ENCODE measurements around the gene FOSB. TPM values are rescaled to one million over a fixed set of nuclear protein-coding genes. Genes with fewer than 3 reads are reported as not detected.

Gene FOSB
- total RNA-seq, 2 donors from 2014 or later: 20.7 to 39.2 TPM

GRCh38 chr19:45448425-45448756 lies 19.4 kb upstream of the FOSB start:
- H3K27ac Mint-ChIP-seq: peak overlapping the region; percentile 98
- no peaks in the 10 kb centered on the region for H3K27me3 Mint-ChIP-seq
- H3K4me3 Mint-ChIP-seq: peak overlapping the region; percentile 86
- no peak for ATAC-seq (replicated peaks)
- peaks cover 50% of the 10 kb centered on the region for H3K4me1 Mint-ChIP-seq
- peaks cover 18% of the 10 kb centered on the region for H3K36me3 Mint-ChIP-seq (ENCODE audit: low read depth)
- H3K9me3 Mint-ChIP-seq: no peaks in the 10 kb centered on the region

GRCh38 chr19:45448887-45449299 lies 18.9 kb upstream of the FOSB start:
- peak overlapping the region; percentile 98 for H3K27ac Mint-ChIP-seq
- H3K36me3 Mint-ChIP-seq (ENCODE audit: low read depth): peaks cover 18% of the 10 kb centered on the region
- H3K9me3 Mint-ChIP-seq: no peaks in the 10 kb centered on the region
- H3K27me3 Mint-ChIP-seq: no peaks in the 10 kb centered on the region
- H3K4me1 Mint-ChIP-seq: peaks cover 46% of the 10 kb centered on the region
- H3K4me3 Mint-ChIP-seq: peak overlapping the region; percentile 86
- ATAC-seq (replicated peaks): no peak

- H3K36me3 Mint-ChIP-seq (ENCODE audit: low read depth): peaks cover 18% of the 10 kb centered on the region
- peaks cover 38% of the 10 kb centered on the region for H3K4me1 Mint-ChIP-seq
- peak; percentile 20 for ATAC-seq (replicated peaks)
- H3K4me3 Mint-ChIP-seq: peak overlapping the region; percentile 86
- H3K9me3 Mint-ChIP-seq: no peaks in the 10 kb centered on the region
- H3K27me3 Mint-ChIP-seq: no peaks in the 10 kb centered on the region
- peak overlapping the region; percentile 98 for H3K27ac Mint-ChIP-seq
Measured at GRCh38 chr19:45450012-45450333, 17.8 kb upstream of the FOSB start.

- H3K27ac Mint-ChIP-seq: peak overlapping the region; percentile 98
- ATAC-seq (replicated peaks): peak; percentile 65
Measured at GRCh38 chr19:45451131-45451849, 16.5 kb upstream of the FOSB start.

GRCh38 chr19:45451850-45452387 lies 15.9 kb upstream of the FOSB start:
- Mint-ChIP-seq H3K36me3 (ENCODE audit: low read depth) (peaks cover 18% of the 10 kb centered on the region), H3K4me3 (peak overlapping the region; percentile 86), H3K27me3 (no peaks in the 10 kb centered on the region), H3K4me1 (peaks cover 33% of the 10 kb centered on the region), H3K27ac (peak overlapping the region; percentile 98), H3K9me3 (no peaks in the 10 kb centered on the region)
- no peak for ATAC-seq (replicated peaks)

More at GRCh38 chr19:45451131-45451849, 16.5 kb upstream of the FOSB start:
- Mint-ChIP-seq H3K36me3 (ENCODE audit: low read depth) (peaks cover 18% of the 10 kb centered on the region), H3K27me3 (no peaks in the 10 kb centered on the region), H3K9me3 (no peaks in the 10 kb centered on the region), H3K4me1 (peaks cover 36% of the 10 kb centered on the region), H3K4me3 (peak overlapping the region; percentile 86)

GRCh38 chr19:45455707-45456499 lies 11.9 kb upstream of the FOSB start:
- ATAC-seq (replicated peaks): peak; percentile 87
- no peaks in the 10 kb centered on the region for H3K27me3 Mint-ChIP-seq
- H3K4me1 Mint-ChIP-seq: peaks cover 20% of the 10 kb centered on the region
- peak overlapping the region; percentile 68 for H3K4me3 Mint-ChIP-seq
- peak overlapping the region; percentile 81 for H3K27ac Mint-ChIP-seq
- H3K36me3 Mint-ChIP-seq (ENCODE audit: low read depth): peaks cover 10% of the 10 kb centered on the region
- H3K9me3 Mint-ChIP-seq: no peaks in the 10 kb centered on the region

GRCh38 chr19:45456500-45456815 lies 11.3 kb upstream of the FOSB start:
- H3K27ac Mint-ChIP-seq: peak overlapping the region; percentile 81
- peaks cover 15% of the 10 kb centered on the region for H3K4me1 Mint-ChIP-seq
- H3K4me3 Mint-ChIP-seq: peak overlapping the region; percentile 68
- peaks cover 5% of the 10 kb centered on the region for H3K36me3 Mint-ChIP-seq (ENCODE audit: low read depth)
- H3K9me3 Mint-ChIP-seq: no peaks in the 10 kb centered on the region
- ATAC-seq (replicated peaks): no peak
- no peaks in the 10 kb centered on the region for H3K27me3 Mint-ChIP-seq

GRCh38 chr19:45457776-45458175 lies 10.0 kb upstream of the FOSB start:
- Mint-ChIP-seq H3K9me3 (no peaks in the 10 kb centered on the region), H3K4me1 (peaks cover 7% of the 10 kb centered on the region), H3K27ac (no peak overlapping the region), H3K36me3 (ENCODE audit: low read depth) (no peaks in the 10 kb centered on the region), H3K4me3 (no peak overlapping the region), H3K27me3 (no peaks in the 10 kb centered on the region)
- ATAC-seq (replicated peaks): no peak

GRCh38 chr19:45460807-45461347 lies 6.9 kb upstream of the FOSB start:
- H3K36me3 Mint-ChIP-seq (ENCODE audit: low read depth): no peaks in the 10 kb centered on the region
- H3K27ac Mint-ChIP-seq: no peak overlapping the region
- no peak overlapping the region for H3K4me3 Mint-ChIP-seq
- no peaks in the 10 kb centered on the region for H3K27me3 Mint-ChIP-seq
- H3K4me1 Mint-ChIP-seq: peaks cover 1% of the 10 kb centered on the region
- no peak for ATAC-seq (replicated peaks)
- H3K9me3 Mint-ChIP-seq: no peaks in the 10 kb centered on the region

GRCh38 chr19:45462174-45462573 lies 5.6 kb upstream of the FOSB start:
- H3K36me3 Mint-ChIP-seq (ENCODE audit: low read depth): no peaks in the 10 kb centered on the region
- peaks cover 2% of the 10 kb centered on the region for H3K4me1 Mint-ChIP-seq
- H3K27ac Mint-ChIP-seq: no peak overlapping the region
- H3K4me3 Mint-ChIP-seq: no peak overlapping the region
- H3K27me3 Mint-ChIP-seq: no peaks in the 10 kb centered on the region
- H3K9me3 Mint-ChIP-seq: no peaks in the 10 kb centered on the region
- ATAC-seq (replicated peaks): no peak

- H3K27ac Mint-ChIP-seq: no peak overlapping the region
- H3K4me1 Mint-ChIP-seq: peaks cover 3% of the 10 kb centered on the region
- H3K9me3 Mint-ChIP-seq: no peaks in the 10 kb centered on the region
- no peaks in the 10 kb centered on the region for H3K27me3 Mint-ChIP-seq
- no peak for ATAC-seq (replicated peaks)
- H3K4me3 Mint-ChIP-seq: no peak overlapping the region
- H3K36me3 Mint-ChIP-seq (ENCODE audit: low read depth): peaks cover 8% of the 10 kb centered on the region
Measured at GRCh38 chr19:45463241-45463640, 4.6 kb upstream of the FOSB start.

- Mint-ChIP-seq H3K4me3 (no peak overlapping the region), H3K9me3 (no peaks in the 10 kb centered on the region), H3K4me1 (peaks cover 3% of the 10 kb centered on the region), H3K36me3 (ENCODE audit: low read depth) (peaks cover 17% of the 10 kb centered on the region), H3K27ac (no peak overlapping the region), H3K27me3 (no peaks in the 10 kb centered on the region)
- no peak for ATAC-seq (replicated peaks)
Measured at GRCh38 chr19:45464274-45464673, 3.5 kb upstream of the FOSB start.

- Mint-ChIP-seq H3K4me3 (no peak overlapping the region), H3K36me3 (ENCODE audit: low read depth) (peaks cover 23% of the 10 kb centered on the region), H3K27me3 (no peaks in the 10 kb centered on the region), H3K4me1 (peaks cover 3% of the 10 kb centered on the region), H3K27ac (no peak overlapping the region), H3K9me3 (no peaks in the 10 kb centered on the region)
- ATAC-seq (replicated peaks): no peak
Measured at GRCh38 chr19:45464852-45465441, 2.8 kb upstream of the FOSB start.

GRCh38 chr19:45467115-45467455 lies 711 bp upstream of the FOSB start:
- H3K27ac Mint-ChIP-seq: peak overlapping the region; percentile 96
- no peaks in the 10 kb centered on the region for H3K27me3 Mint-ChIP-seq
- peaks cover 45% of the 10 kb centered on the region for H3K36me3 Mint-ChIP-seq (ENCODE audit: low read depth)
- peak overlapping the region; percentile 89 for H3K4me3 Mint-ChIP-seq
- no peaks in the 10 kb centered on the region for H3K9me3 Mint-ChIP-seq
- no peak for ATAC-seq (replicated peaks)
- H3K4me1 Mint-ChIP-seq: peaks cover 7% of the 10 kb centered on the region

Measured in activated T-helper 17 cell treated with anti-CD3 and anti-CD28 coated beads, Interleukin-2, amount 50 U/mL, for 72 hours (primary cell).